GM12874 (cell line): ENCODE data around the gene SCMH1.

ENCODE experiments used
- CTCF ChIP-seq: IDR thresholded peaks from 2 replicates; pipeline ENCODE4 v1.5.1; 2011; ENCODE audit warnings: low read depth, mild to moderate bottlenecking, control low read depth, low read length, moderate library complexity; ENCODE audit not compliant: insufficient read depth

The SCMH1 gene

GRCh38 chr1:41225495-41225894, 16.6 kb downstream of the SCMH1 start:
- no peak for TF ChIP-seq CTCF

- no peak for TF ChIP-seq CTCF
Observed at GRCh38 chr1:41222496-41222895, 19.6 kb downstream of the SCMH1 start.

- TF ChIP-seq CTCF: no peak
Observed at GRCh38 chr1:41221995-41222394, 20.1 kb downstream of the SCMH1 start.

- TF ChIP-seq CTCF: no peak
Observed at GRCh38 chr1:41218152-41218551, 24.0 kb downstream of the SCMH1 start.

GRCh38 chr1:41217441-41217840, 24.7 kb downstream of the SCMH1 start:
- no peak for TF ChIP-seq CTCF

GRCh38 chr1:41215623-41216022, 26.5 kb downstream of the SCMH1 start:
- TF ChIP-seq CTCF: no peak

- TF ChIP-seq CTCF: no peak
Observed at GRCh38 chr1:41213341-41213740, 28.8 kb downstream of the SCMH1 start.

- TF ChIP-seq CTCF: no peak
Observed at GRCh38 chr1:41200728-41201127, 41.4 kb downstream of the SCMH1 start.
